ENCODE data around the gene NEO1.

- TF ChIP-seq POLR2AphosphoS5 (IDR thresholded peaks at IDR 0.05; ENCODE audit: low read depth, low read length): no peak
- no peak for TF ChIP-seq POLR2A (IDR thresholded peaks at IDR 0.05; ENCODE audit: low read depth, low read length)
- no peak for TF ChIP-seq TAF1 (IDR thresholded peaks at IDR 0.05; ENCODE audit: borderline replicate concordance, low read depth, low read length)
Measured at GRCh38 chr15:73254598-73254997, 202.3 kb downstream of the NEO1 start.

All from GM12892 (cell line).